ENCODE measurements around the gene ASIC4. TPM values are rescaled to one million over a fixed set of nuclear protein-coding genes. Genes with fewer than 3 reads are reported as not detected.
A peak's percentile ranks its signal among the peaks of the same experiment; 100 is the strongest.

The ASIC4 gene
- total RNA-seq, 1 experiment from 2014 or later, result not detected

DNA sequence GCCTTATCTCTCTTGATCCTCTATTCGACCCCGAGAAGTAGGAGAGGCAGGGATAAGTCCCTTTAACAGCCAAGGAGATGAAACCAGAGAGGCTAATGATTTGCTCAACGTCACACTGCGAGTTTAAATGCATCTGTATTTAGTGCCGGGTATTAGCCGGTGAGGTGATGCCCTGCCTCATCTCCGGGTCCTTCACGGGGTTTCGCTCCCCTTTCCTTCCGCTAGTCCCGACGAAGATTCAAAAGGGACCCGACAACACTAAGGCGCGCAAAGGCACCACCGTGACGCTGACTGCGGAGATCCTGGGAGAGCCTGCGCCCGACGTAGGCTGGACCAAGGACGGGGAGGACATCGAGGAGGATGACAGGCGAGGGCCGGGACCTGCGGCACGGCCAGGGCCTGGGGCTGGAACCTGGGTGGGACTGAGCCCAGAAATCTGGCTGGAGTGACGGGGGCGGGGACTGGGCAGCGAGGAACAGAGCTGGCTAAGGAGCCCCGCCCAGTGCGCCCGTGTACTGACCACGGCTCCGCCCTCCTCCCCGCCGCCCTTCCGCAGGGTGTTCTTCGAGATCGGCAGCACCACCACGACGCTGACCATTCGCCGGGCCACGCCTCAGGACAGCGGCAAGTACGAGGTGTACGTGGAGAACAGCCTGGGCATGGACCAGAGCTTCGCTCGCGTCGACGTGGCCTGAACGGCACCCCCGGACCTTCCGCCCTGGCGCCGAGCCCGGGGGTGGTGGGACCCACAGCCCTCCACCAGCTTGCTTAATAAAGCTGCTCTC lies 16.6 kb upstream of the ASIC4 start:
- DNase-seq (ENCODE audit: low spot score), result peak; percentile 72

DNA sequence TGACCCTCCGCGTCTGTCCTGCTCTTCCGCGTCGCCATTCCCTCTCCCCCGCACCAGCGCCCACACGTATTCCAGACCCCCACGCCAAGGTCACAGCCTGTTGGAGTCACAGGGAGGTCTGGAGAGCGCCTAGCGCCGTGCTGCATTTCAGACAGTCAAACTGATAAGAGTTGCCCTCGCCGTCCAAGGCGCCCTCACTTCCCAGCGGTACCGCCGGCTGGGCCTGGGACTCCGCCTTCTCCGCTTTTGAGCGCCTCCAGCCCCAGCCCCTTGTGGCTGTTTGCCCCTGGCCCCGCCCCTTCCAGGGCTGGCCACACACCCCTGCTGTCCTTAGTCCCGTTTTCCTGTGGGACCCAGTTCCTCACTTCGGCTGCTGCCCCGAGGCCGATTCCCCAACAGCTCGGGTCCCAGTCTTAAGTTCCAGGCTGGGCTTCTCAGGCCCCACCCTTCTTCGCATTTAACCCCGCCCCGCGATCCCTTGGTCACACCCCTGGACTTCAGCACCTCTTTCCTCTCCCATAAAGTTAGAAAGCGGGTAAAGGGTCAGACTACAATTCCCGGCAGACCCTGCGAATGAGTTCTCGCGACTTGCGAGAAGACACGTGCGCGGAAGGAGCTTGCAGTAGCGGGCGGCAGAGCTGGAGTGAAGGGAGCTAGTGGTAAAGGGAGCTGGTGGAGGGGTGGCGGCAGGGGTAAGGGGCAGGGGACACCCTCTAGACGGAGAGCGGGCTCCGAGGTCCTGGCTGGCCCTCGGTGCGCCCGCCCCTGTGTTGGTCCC lies 15.8 kb upstream of the ASIC4 start, which contains the start of gene GMPPA:
TSS of gene GMPPA (plus strand) at position 612 of the 778 bp plus-strand sequence. CDS start 1,085 bp downstream, outside the sequence.
- peak; percentile 97 for DNase-seq (ENCODE audit: low spot score)

DNA sequence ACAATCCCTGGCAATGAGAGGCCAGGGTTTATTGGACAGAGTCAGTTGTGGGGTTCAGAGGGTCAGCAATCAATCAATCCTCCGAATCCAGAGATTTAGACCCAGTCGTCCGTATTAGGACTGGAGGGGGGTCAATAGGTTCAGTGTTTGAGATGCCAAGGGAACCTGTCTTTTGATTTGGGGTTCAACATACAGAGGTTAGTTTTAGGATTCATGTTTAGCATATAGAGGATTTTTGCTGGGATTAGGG lies 15.3 kb upstream of the ASIC4 start:
- DNase-seq (ENCODE audit: low spot score), result no peak

DNA sequence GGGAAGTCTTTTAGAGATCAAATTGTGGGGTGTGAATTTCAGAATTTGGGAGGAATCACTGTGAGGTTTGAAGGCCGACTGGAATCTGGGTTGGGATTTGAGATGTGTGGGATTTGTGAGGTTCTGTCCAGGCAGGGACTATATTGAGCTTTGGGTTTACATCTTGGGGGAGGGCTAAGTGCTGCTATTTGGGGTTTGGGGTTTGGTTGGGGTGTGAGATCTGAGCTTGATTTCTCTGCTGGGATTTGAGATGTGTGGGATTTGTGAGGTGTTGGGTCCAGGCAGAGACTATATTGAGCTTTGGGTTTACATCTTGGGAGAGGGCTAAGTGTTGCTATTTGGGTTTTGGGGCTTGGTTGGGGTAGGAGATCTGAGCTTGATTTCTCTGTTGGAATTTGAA lies 14.7 kb upstream of the ASIC4 start:
- DNase-seq (ENCODE audit: low spot score), result no peak

DNA sequence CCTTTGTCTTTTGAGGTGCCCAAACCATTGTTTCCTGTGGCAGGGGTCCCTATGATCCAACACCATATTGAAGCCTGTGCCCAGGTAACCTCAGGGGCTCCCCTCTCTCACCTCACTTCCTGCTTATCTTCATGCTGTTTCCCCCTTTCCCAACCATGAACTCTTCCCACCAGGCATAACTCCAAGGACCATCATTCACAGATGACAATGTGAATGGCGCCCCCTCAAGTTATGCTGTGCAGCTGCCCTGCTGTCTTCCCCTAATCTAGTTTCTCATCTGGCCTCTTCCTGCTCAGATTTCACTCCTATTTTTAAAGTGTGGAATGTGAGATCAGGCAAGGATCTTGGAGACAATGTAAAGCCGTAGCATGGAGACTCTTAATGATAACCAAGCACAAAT lies 14.1 kb upstream of the ASIC4 start:
- peak; percentile 21 for DNase-seq (ENCODE audit: low spot score)

DNA sequence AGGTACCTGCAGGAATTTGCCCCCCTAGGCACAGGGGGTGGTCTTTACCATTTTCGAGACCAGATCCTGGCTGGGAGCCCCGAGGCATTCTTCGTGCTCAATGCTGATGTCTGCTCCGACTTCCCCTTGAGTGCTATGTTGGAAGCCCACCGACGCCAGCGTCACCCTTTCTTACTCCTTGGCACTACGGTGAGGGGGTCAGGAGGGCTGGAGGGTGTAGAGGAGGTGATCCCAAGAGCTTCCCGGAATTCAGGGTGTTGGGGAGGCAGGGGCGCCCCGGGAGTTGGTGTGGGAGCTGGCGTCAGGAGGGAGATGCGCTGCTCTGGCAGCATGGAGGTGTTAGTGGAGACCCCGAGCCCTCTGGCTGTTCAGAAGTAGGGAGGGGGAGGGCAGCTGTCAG lies 12.4 kb upstream of the ASIC4 start:
- no peak for DNase-seq (ENCODE audit: low spot score)

DNA sequence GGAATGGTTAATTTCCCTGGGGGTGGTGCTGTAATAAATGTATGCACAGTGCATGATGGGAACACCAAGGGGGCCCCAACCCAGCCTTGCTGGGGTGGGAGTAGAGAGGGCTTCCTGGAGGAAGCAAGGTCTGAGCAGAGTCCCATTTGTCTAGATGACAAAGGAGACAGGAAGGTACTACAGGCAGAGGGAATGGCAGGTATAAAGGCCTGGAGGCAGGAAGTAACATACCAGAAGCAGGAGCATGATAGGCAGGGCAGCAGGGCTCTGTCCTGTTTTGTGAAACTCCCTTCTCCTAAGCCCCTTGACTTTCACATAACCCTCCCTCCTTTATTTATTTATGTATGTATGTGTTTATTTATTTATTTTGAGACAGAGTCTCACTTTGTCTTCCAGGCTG lies 11.7 kb upstream of the ASIC4 start:
- no peak for DNase-seq (ENCODE audit: low spot score)

DNA sequence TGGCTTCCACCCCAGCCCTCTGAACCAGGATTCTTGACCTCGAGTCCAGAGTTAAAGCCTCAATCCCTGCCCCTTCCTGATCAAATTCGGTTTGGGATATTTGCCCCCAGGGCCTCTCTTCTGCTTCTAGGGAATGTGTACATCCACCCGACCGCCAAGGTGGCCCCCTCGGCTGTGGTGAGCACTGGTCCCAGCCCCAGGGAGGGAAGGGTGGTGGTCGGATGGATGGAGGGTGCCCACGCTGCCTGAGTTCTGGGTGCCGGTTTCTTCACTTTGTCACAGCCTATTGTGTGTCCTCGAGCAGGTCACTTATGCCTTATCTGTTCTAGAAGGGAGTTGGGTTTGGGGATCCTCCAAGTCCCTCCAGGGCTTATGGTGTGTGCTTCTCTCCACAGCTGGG lies 8.7 kb upstream of the ASIC4 start:
- no peak for DNase-seq (ENCODE audit: low spot score)

DNA sequence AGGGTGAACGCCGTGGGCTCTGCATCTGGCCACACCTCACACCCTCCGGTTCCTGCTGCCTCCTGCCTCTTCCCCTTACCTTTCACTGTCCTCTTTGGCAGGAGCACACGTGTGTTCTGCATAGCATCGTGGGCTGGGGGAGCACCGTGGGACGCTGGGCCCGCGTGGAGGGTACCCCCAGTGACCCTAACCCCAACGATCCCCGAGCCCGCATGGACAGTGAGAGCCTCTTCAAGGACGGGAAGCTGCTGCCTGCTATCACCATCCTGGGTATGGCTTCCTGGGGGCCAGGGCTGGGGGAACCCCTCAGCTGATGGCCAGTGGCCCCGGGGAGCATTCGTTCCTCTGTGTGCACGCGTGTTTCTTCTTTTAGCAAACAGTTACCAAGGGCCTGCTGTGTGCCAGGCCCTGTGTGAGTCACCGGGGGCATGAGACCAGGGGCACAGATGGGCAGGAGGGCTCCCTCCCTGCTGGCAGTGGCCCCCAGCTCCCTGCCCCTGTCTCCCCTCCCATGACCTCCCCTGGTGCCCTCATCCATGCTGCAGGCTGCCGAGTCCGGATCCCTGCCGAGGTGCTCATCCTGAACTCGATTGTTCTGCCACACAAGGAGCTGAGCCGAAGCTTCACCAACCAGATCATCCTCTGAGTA lies 8.0 kb upstream of the ASIC4 start:
- DNase-seq (ENCODE audit: low spot score), result no peak

DNA sequence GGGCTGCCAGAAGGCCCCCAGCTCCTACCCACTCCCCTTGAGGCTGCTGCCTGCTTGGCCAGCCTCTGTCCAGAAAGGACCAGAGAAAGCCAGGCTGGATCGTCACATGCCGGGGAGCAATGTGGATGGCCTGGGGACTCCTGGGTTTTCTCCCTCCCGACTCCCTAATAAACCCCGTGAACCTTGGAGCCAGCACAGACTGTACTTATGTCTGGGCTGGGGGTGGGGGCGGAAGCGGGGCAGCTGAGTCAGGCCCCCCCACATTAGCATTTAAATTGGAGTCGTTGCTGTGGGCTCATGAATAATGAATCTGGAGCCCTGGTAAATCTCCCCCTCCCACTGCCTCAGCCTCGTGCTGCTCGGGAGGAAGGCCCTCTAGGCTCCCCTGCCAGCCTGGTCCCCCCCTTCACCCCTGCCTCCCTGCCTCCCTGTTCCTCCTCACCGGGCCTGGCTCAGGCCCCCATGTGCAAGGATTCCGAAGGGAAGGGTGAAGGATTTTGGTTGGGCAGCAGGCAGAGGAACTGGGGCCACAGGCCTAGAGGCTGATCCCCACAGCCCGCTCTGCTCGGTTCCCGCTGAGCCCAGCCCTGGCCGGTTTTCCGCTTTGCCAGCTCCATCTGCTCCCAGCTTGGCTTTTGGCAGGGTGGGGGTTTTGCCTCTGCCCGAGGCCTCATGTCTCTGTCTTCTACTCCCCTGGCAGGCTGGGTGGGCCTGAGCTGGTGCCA lies 7.3 kb upstream of the ASIC4 start:
- no peak for DNase-seq (ENCODE audit: low spot score)

DNA sequence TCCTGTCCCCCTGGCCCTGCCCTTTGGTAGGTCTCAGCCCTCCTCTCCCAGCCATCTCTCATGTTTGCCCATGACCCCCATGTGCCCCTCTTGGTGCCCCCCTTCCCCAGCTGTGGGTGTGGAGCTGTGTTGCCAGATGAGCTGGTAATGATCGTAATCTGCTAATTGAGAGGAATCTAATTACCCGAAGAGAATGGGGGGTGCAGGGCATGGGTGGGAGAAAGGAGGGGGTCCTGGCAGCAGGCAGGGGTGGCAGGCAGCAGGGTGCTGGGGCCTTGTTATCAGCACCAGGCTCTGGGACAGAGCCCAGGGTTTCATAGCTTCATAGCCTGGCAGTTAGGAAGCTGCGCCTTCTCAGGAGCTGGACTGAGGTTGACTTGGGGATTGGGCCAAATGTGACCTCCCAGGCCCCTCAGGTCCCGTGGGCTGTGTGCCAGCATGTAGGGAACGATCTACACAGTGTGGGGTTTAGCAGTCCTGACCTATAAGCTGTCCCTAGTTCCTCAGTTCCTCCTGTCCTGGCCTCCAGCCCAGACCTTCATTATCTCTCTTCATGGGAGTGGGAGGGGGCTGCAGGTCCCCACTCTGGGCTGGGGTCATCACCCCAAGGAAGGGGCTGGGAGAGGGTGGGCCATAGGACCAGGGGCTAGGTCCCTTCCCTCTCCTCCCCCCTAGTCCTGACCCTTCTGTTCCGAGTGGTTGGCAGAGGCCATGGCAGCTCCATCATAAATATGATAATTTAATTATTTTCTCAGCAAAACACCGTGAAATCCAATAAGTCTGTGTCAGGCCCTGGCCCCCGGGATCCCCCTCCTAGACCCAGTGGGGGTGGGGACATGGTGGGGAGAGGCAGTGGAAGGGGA lies 6.5 kb upstream of the ASIC4 start:
- no peak for DNase-seq (ENCODE audit: low spot score)

DNA sequence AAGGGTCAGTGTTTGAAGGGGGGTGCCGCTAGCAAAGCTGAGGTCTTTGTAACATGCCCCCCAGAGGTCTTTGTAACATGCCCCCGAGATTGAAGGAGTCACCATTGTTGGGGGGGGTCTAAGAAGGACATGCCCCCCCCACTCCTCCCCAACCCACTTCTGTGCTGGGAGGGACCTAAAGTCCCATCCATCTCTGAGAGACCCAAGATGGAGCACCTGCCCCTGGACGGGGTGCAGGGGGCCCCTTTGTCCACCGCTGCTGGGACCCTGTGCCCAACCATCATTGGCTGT lies 5.9 kb upstream of the ASIC4 start:
- DNase-seq (ENCODE audit: low spot score), result no peak

DNA sequence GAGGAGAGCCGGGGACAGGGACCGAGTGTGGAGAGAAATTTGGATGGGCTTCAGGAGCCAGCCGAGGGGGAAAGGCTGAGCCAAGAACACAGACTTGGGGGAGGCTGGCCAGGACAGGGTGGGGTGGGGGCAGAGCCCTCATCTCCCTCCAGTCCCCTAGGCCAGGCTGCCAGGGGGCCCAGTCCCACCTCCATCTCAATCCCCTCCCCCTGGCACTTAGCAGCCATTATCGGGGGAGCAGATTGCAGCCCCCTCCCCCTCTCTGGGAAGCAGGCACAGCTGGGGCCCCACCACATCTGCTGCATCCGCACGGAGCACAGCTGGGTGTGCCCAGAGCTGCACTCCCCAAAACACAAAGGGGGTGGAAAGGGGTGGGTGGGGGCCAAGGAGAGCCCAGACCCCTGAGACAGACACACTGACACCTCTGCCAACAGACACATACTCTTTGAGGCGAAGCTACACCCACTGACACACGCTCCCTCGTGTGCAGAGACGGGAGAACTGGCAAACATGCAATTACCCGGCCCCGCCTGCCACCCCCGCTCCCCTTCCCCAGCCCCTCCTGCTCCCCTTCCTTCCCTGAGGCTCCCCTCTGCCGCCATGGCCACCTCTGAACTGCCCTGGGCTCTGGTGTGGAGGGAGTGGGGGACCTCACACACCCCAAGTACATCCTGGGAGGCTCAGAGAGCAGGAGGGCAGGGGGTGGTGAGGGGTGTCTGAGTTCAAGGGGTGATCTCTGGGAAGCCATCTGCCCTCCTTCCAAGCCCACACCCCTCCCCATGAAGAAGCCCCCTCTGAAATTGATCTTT lies 5.1 kb upstream of the ASIC4 start:
- no peak for DNase-seq (ENCODE audit: low spot score)

DNA sequence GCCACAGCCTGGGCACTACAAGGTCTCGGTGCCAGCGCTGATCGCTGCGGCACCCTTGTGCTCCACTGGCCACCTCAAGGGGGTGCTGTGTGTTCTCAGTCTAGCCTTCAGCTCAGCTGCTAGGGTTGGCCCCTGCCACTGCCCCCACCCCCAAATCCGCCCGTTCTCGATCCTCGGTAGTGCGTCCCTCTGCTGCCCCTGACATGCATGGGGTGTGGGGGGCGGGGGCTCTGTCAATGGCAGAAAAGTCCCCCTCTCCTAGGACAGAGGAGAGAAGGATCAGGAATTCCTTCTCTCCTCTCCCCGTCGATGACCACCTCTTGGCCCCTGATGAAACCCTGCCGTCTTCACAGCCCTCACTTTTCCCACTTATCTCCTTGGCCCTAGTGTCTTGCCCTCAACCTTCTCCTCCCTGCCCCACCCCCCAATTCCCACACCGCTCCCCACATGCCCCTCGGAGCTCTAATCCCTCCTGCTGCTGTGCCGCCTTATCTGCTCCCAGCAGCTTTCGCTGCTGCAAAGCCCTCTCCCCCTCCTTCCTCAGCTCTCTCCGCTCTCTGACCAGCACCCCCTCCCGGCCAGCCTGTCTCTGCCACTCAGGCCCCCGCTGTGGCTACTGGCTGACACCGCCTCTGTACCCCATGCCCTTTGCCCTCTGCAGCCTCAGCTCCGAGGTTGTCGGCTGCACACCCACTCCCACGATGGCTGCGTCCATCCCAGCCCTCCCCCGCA lies 4.3 kb upstream of the ASIC4 start:
- DNase-seq (ENCODE audit: low spot score), result peak; percentile 31

DNA sequence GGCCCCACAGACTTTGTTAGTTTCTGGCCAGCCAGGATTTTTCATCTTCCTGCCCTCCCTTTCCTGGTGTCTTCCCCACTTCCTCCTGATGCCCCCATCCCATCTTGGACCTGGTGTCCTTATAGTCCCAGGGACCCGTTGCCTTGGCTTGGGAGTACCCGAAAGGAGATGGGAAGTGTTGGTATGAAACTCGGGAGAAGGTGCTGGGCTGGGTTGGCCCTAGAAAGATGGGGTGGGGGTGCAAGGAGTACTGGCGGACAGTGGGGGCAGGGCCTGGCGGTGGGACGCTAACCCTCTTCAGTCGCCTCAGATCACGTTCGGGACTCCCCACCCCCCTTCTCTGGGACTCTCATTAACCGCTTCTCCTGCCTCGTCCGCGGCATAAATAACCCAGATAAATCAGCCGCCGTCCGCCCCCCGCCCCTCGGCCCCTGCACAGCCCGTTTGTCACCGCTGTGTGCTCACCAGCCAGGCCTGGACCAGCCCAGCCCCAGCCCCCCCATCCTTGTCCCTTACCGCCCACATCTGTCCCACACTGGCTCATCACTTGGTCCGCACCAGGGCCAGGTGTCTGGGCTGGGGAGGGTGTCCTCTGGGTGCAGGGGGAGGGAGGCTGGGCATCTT lies 3.7 kb upstream of the ASIC4 start:
- no peak for DNase-seq (ENCODE audit: low spot score)

DNA sequence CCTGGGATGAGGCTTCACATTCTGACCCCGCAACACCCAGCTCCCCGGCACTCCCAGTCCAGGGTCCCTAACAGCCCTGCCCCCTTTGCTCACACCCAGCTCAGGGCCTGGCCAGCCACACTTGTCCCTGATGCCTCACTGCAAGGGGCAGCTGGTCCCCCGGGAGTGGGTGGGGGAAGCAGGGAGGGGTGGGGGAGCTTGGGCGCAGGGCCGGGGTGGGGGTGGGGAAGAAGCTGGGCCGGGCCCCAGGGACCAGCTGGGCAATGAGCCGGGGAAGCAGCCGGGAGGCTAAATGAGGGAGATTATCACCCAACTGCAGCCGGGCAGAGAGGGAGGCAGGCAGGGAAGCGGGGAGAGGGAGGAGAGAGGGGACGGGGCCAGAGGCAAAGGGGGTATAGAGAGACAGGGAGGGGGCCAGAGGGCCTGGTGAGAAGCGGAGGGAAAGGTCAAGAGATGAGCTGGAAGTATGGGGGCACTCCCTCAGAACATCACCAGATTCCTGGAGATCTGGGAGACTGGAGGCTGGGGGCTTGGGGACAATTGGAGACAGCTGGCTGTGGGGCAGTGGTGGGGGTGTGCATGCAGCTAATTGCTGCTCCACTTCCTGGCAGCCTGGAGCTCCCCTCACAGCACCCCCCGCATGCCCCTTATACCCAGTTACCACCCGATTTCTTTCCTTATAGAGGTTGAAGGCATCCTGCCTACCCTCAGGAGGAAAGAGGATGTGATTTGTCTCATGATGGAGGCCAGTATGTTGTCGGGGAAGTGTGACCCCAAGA lies 2.5 kb upstream of the ASIC4 start:
- DNase-seq (ENCODE audit: low spot score), result no peak

DNA sequence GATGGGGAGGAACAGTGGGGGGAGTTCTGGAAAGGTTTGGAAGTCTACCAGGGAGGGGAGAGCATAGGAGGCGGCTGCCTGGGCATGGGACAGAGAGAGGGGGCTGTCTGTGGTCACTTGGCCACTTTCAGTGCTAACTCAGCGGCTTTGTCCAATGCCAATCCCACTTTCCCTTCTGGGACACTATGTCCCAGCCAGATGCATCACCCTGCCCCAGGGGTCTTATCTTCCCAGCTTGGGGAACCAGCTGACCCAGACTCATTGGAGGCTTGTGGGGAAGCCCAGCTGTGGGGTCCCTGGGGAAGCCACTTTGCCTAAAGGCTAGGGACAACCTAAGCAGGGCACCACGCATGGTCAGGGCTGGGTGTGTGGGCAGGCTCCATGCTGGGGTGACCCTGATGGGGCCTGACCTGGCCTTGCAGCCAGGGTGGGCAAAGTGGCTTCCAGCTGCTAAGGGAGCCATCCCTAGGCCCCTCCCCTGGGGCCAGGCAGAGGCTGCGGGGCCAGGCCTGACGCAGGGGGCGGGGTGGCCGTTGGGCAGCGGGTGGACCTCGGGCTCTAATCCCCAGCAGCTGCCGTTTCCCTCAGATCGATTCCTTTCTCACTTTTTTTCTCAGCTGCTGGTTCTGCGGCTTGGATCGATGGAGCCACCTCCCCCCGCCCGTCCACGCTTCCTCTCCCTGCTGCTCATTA lies 1.6 kb upstream of the ASIC4 start:
- DNase-seq (ENCODE audit: low spot score), result no peak

DNA sequence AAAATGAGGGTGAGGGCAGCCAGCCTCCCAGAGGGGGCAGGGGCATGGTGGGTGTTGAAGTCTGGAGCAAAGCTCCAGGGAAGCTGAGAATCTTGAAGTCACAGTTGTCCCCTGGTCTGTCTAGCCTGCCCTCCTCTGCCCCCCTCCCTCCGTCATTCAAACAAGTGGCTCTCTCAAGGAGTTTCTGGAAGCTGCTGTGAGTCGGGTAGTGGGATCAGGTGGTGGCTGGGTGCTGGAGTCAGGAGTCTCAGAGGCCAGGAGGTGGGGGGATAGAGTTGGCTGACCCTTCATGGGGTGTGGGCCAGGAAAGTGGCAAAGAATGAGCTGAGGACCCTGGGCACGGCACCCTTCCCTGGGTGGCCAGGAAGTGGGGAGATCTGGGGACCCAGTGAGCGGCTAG lies 495 bp upstream of the ASIC4 start:
- DNase-seq (ENCODE audit: low spot score), result no peak

Data from H4 (cell line).